ACHN (cell line): Measurements from ENCODE around the gene RAI1.

Experiments
- DNase-seq: peaks from one replicate; pipeline ENCODE4 v3.0.0-alpha.2; 2015
- in situ Hi-C: cut with HindIII; loops from 2 replicates; pipeline ENCODE4 v1.10.0; 2017; ENCODE audit warnings: low sequenced_read_pairs, low pct_ligation_motif_present, low pct_unique_long_range_greater_than_20kb

The RAI1 gene

GRCh38 chr17:17661134-17661533 lies 20.1 kb upstream of the RAI1 start:
- DNase-seq: no peak
- in situ Hi-C loops: no loop called here

GRCh38 chr17:17661834-17662385 lies 19.3 kb upstream of the RAI1 start:
- in situ Hi-C loops: no loop called here
- no peak for DNase-seq

- in situ Hi-C loops: no loop called here
- DNase-seq: peak; percentile 96
These were observed 17.8 kb upstream of the RAI1 start for GRCh38 chr17:17663160-17664063.

- in situ Hi-C loops: no loop called here
- no peak for DNase-seq
These were observed 17.2 kb upstream of the RAI1 start for GRCh38 chr17:17664064-17664452.

- no peak for DNase-seq
- in situ Hi-C loops: no loop called here
These were observed 16.0 kb upstream of the RAI1 start for GRCh38 chr17:17665255-17665654.

GRCh38 chr17:17666111-17666714 lies 15.0 kb upstream of the RAI1 start:
- in situ Hi-C loops: no loop called here
- peak; percentile 50 for DNase-seq

GRCh38 chr17:17667231-17667630 lies 14.0 kb upstream of the RAI1 start:
- in situ Hi-C loops: no loop called here
- no peak for DNase-seq

- DNase-seq: no peak
- in situ Hi-C loops: no loop called here
These were observed 13.3 kb upstream of the RAI1 start for GRCh38 chr17:17667947-17668346.

GRCh38 chr17:17668358-17668757 lies 12.9 kb upstream of the RAI1 start:
- DNase-seq: no peak
- in situ Hi-C loops: no loop called here

- in situ Hi-C loops: no loop called here
- no peak for DNase-seq
These were observed 12.3 kb upstream of the RAI1 start for GRCh38 chr17:17668775-17669579.

GRCh38 chr17:17669580-17670235 lies 11.6 kb upstream of the RAI1 start:
- in situ Hi-C loops: no loop called here
- no peak for DNase-seq

- in situ Hi-C loops: no loop called here
These were observed 10.5 kb upstream of the RAI1 start for GRCh38 chr17:17670701-17671305.

GRCh38 chr17:17671369-17672129 lies 9.7 kb upstream of the RAI1 start:
- in situ Hi-C loops: no loop called here
- DNase-seq: no peak

More at GRCh38 chr17:17670701-17671305, 10.5 kb upstream of the RAI1 start:
- no peak for DNase-seq

- DNase-seq: no peak
- in situ Hi-C loops: no loop called here
These were observed 8.5 kb upstream of the RAI1 start for GRCh38 chr17:17672453-17673368.

- DNase-seq: no peak
- in situ Hi-C loops: no loop called here
These were observed 5.8 kb upstream of the RAI1 start for GRCh38 chr17:17675416-17675815.

GRCh38 chr17:17675925-17676534 lies 5.2 kb upstream of the RAI1 start:
- no peak for DNase-seq
- in situ Hi-C loops: no loop called here
